HUDEP-2 (cell line): ENCODE measurements around the gene ABLIM3.

Experiments
- DNase-seq, 76 experiments: peaks; one replicate each; lab custom pipeline; 2025; ENCODE audit not compliant: unreplicated experiment in 76 of 76; lab: John Stamatoyannopoulos, UW

The ABLIM3 gene

GRCh38 chr5:149274939-149275338, 133.6 kb downstream of the ABLIM3 start:
- DNase-seq, result no peak

- no peak for DNase-seq
Observed at GRCh38 chr5:149277801-149278200, 136.5 kb downstream of the ABLIM3 start.

GRCh38 chr5:149278451-149279210, 137.3 kb downstream of the ABLIM3 start:
- no peak for DNase-seq

GRCh38 chr5:149279661-149280060, 138.4 kb downstream of the ABLIM3 start:
- DNase-seq, result no peak

- DNase-seq, result no peak
Observed at GRCh38 chr5:149280124-149280523, 138.8 kb downstream of the ABLIM3 start.

GRCh38 chr5:149280802-149281201, 139.5 kb downstream of the ABLIM3 start:
- DNase-seq, result no peak

GRCh38 chr5:149282027-149282965, 141.0 kb downstream of the ABLIM3 start:
- no peak for DNase-seq

GRCh38 chr5:149282966-149283332, 141.7 kb downstream of the ABLIM3 start:
- DNase-seq, result no peak

- no peak for DNase-seq
Observed at GRCh38 chr5:149283626-149284480, 142.6 kb downstream of the ABLIM3 start.

GRCh38 chr5:149284501-149284900, 143.2 kb downstream of the ABLIM3 start:
- DNase-seq, result no peak

- DNase-seq, result no peak
Observed at GRCh38 chr5:149285153-149285552, 143.9 kb downstream of the ABLIM3 start.

GRCh38 chr5:149288436-149288835, 147.1 kb downstream of the ABLIM3 start:
- DNase-seq, result no peak

- no peak for DNase-seq
Observed at GRCh38 chr5:149289301-149289700, 148.0 kb downstream of the ABLIM3 start.

GRCh38 chr5:149294872-149295829, 153.9 kb downstream of the ABLIM3 start:
- DNase-seq, result no peak

- no peak for DNase-seq
Observed at GRCh38 chr5:149297340-149298025, 156.2 kb downstream of the ABLIM3 start.

- DNase-seq, result no peak
Observed at GRCh38 chr5:149298163-149298562, 156.9 kb downstream of the ABLIM3 start.

GRCh38 chr5:149298842-149299404, 157.6 kb downstream of the ABLIM3 start:
- DNase-seq, result no peak

- DNase-seq, result no peak
Observed at GRCh38 chr5:149299451-149300054, 158.3 kb downstream of the ABLIM3 start.
